Adrenal gland (tissue), 5 donors: ENCODE measurements around the gene SCN10A.

ENCODE experiments used
- POLR2A ChIP-seq, 2 donors: fragments of 450-650 bp; IDR thresholded peaks; one replicate each; pipeline ENCODE4 v1.6.1; 2017; ENCODE audit warnings: antibody characterized with exemption in 2 of 2, mild to moderate bottlenecking in 2 of 2, moderate library complexity in 1 of 2
- TF ChIP-seq, protein P1 (sequence below), 6 experiments: fragments of 450-650 bp in 4 of 6; fragments of 200-600 bp in 2 of 6; sonication (generic) in 1 of 6; IDR thresholded peaks; 1 replicate in 5 of 6; 2 replicates in 1 of 6; pipeline versions ENCODE4 v1.5.1 to v1.8.0; 2016 to 2021; ENCODE audit warnings: antibody characterized with exemption in 6 of 6, mild to moderate bottlenecking in 2 of 6, moderate library complexity in 1 of 6
- donor health status: DM: no; HTN: no; CAD: no.

DNA sequence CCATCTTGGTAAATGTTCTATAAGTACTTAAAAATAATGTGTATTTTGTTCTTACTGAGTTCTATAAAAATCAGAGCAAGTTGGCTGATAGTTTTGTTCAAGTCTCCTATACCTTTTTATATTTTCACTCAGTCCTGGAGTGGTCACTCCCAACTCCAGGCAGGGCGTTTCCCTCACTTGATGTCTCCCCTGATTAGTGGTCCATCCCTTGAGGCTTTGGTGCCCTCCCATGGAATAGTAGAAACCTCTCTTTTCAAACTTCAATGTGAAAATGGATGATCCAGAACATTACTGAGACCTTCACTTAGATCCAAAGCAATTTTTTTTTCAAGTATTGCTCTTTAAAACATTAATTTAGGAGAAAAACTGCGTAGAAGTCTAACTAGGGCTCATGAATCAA lies 25.0 kb upstream of the SCN10A start:
- TF ChIP-seq POLR2A (IDR thresholded peaks at IDR 0.05), result no peak
- TF ChIP-seq, protein P1, sequence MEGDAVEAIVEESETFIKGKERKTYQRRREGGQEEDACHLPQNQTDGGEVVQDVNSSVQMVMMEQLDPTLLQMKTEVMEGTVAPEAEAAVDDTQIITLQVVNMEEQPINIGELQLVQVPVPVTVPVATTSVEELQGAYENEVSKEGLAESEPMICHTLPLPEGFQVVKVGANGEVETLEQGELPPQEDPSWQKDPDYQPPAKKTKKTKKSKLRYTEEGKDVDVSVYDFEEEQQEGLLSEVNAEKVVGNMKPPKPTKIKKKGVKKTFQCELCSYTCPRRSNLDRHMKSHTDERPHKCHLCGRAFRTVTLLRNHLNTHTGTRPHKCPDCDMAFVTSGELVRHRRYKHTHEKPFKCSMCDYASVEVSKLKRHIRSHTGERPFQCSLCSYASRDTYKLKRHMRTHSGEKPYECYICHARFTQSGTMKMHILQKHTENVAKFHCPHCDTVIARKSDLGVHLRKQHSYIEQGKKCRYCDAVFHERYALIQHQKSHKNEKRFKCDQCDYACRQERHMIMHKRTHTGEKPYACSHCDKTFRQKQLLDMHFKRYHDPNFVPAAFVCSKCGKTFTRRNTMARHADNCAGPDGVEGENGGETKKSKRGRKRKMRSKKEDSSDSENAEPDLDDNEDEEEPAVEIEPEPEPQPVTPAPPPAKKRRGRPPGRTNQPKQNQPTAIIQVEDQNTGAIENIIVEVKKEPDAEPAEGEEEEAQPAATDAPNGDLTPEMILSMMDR (IDR thresholded peaks at IDR 0.05), result no peak
